ENCODE measurements around the gene MPDU1.

Gene MPDU1

GRCh38 chr17:7583253-7584109 lies at the start of gene MPDU1:
Gene MPDU1, plus strand, starts transcription at chr17:7583852. Its CDS starts 11 bp downstream, at chr17:7583863.
- DNase-seq: peak; percentile 75 to 100 (median 96)

GRCh38 chr17:7538050-7538449 lies 45.6 kb upstream of the MPDU1 start:
- DNase-seq: no peak

GRCh38 chr17:7538891-7539545 lies 44.6 kb upstream of the MPDU1 start:
- no peak for DNase-seq

GRCh38 chr17:7541074-7541621 lies 42.5 kb upstream of the MPDU1 start:
- DNase-seq: no peak

- DNase-seq: no peak
Measured at GRCh38 chr17:7544911-7545310, 38.7 kb upstream of the MPDU1 start.

GRCh38 chr17:7548585-7549400 lies 34.9 kb upstream of the MPDU1 start, which contains the start of gene TNFSF12:
Gene TNFSF12, plus strand, starts transcription at chr17:7549058. Its CDS starts 96 bp downstream, at chr17:7549154.
- peak in 42 of 58 donors; percentile 13 to 71 (median 42) for DNase-seq

- DNase-seq: peak in 9 of 58 donors; percentile 16 to 73 (median 38)
Measured at GRCh38 chr17:7549401-7550055, 34.1 kb upstream of the MPDU1 start.

- DNase-seq: no peak
Measured at GRCh38 chr17:7550344-7550743, 33.3 kb upstream of the MPDU1 start.

GRCh38 chr17:7551396-7551795 lies 32.3 kb upstream of the MPDU1 start:
- no peak for DNase-seq

GRCh38 chr17:7552621-7553051 lies 31.0 kb upstream of the MPDU1 start:
- DNase-seq: peak in 4 of 58 donors; percentile 9 to 32 (median 16)

GRCh38 chr17:7553356-7553755 lies 30.3 kb upstream of the MPDU1 start:
- no peak for DNase-seq

- DNase-seq: no peak
Measured at GRCh38 chr17:7555320-7555948, 28.2 kb upstream of the MPDU1 start.

GRCh38 chr17:7556627-7557026 lies 27.0 kb upstream of the MPDU1 start:
- no peak for DNase-seq

GRCh38 chr17:7557147-7557764 lies 26.4 kb upstream of the MPDU1 start:
- no peak for DNase-seq

- DNase-seq: peak in 53 of 58 donors; percentile 39 to 93 (median 77)
Measured at GRCh38 chr17:7557775-7558543, 25.7 kb upstream of the MPDU1 start.

- peak in 20 of 58 donors; percentile 10 to 79 (median 55) for DNase-seq
Measured at GRCh38 chr17:7558544-7559319, 24.9 kb upstream of the MPDU1 start, which contains the start of gene TNFSF13. Gene TNFSF13, plus strand, starts transcription at chr17:7558750. Its CDS starts 290 bp downstream, at chr17:7559040.

- no peak for DNase-seq
Measured at GRCh38 chr17:7559320-7560171, 24.1 kb upstream of the MPDU1 start.
